ENCODE measurements around the gene FOXK1.

GRCh38 chr7:4709187-4709586 lies 27.1 kb downstream of the FOXK1 start:
- no peak for TF ChIP-seq POLR2AphosphoS5 (IDR thresholded peaks at IDR 0.05)
- TF ChIP-seq CTCF (IDR thresholded peaks at IDR 0.05): no peak

Measured in upper lobe of left lung (tissue), 4 donors.